ENCODE results near the gene EHMT1.
A peak's percentile ranks its signal among the peaks of the same experiment; 100 is the strongest.
"Not testable (repeated sequence)": the region's sequence is repeated elsewhere in the genome, so short reads cannot be mapped to it uniquely, and the experiment has no call there.

Gene EHMT1

GRCh38 chr9:137763271-137763955 lies 144.6 kb downstream of the EHMT1 start:
- DNase-seq: peak; percentile 95

- DNase-seq: no peak
Measured at GRCh38 chr9:137764171-137764671, 145.4 kb downstream of the EHMT1 start.

GRCh38 chr9:137764981-137765380 lies 146.2 kb downstream of the EHMT1 start:
- no peak for DNase-seq

GRCh38 chr9:137765536-137765935 lies 146.7 kb downstream of the EHMT1 start:
- no peak for DNase-seq

- DNase-seq: no peak
Measured at GRCh38 chr9:137771580-137771979, 152.8 kb downstream of the EHMT1 start.

GRCh38 chr9:137772281-137772873 lies 153.6 kb downstream of the EHMT1 start:
- DNase-seq: no peak

GRCh38 chr9:137774775-137775386 lies 156.1 kb downstream of the EHMT1 start:
- no peak for DNase-seq

GRCh38 chr9:137776306-137776995 lies 157.6 kb downstream of the EHMT1 start:
- no peak for DNase-seq

- DNase-seq: no peak
Measured at GRCh38 chr9:137777761-137778160, 159.0 kb downstream of the EHMT1 start.

- DNase-seq: no peak
Measured at GRCh38 chr9:137778336-137778735, 159.5 kb downstream of the EHMT1 start.

GRCh38 chr9:137778914-137779313 lies 160.1 kb downstream of the EHMT1 start:
- no peak for DNase-seq

GRCh38 chr9:137780031-137780430 lies 161.2 kb downstream of the EHMT1 start:
- not testable (repeated sequence) for DNase-seq

- no peak for DNase-seq
Measured at GRCh38 chr9:137781906-137782585, 163.2 kb downstream of the EHMT1 start.

GRCh38 chr9:137783521-137783920 lies 164.7 kb downstream of the EHMT1 start:
- DNase-seq: no peak

GRCh38 chr9:137784046-137784445 lies 165.2 kb downstream of the EHMT1 start:
- no peak for DNase-seq

GRCh38 chr9:137784641-137785513 lies 166.1 kb downstream of the EHMT1 start:
- DNase-seq: no peak

- DNase-seq: no peak
Measured at GRCh38 chr9:137785704-137786161, 166.9 kb downstream of the EHMT1 start.

- no peak for DNase-seq
Measured at GRCh38 chr9:137786511-137786920, 167.7 kb downstream of the EHMT1 start.

GRCh38 chr9:137787381-137787780 lies 168.6 kb downstream of the EHMT1 start:
- no peak for DNase-seq

- DNase-seq: no peak
Measured at GRCh38 chr9:137787786-137788505, 169.1 kb downstream of the EHMT1 start.

Measured in DMS79 (cell line).